Right lobe of liver (tissue), 6 donors: ENCODE measurements around the gene ECE1. TPM values are rescaled to one million over a fixed set of nuclear protein-coding genes. Genes with fewer than 3 reads are reported as not detected.

Experiments
- ATAC-seq, 4 donors: fragments of 200-7000 bp; cut with Tn5 transposase; one replicate each; pipeline ENCODE4 v1.9.1; 2020; ENCODE audit warnings: mild to moderate bottlenecking in 4 of 4, moderate library complexity in 4 of 4
- DNase-seq, 3 donors: peaks; one replicate each; pipeline ENCODE4 v3.0.0-alpha.2; 2020
- H3K27ac ChIP-seq, 3 donors: fragments of 200-600 bp; one replicate each; pipeline ENCODE4 v1.8.0; 2022
- H3K27me3 ChIP-seq, 2 donors: fragments of 200-600 bp; one replicate each; pipeline ENCODE4 v1.8.0; 2022
- H3K36me3 ChIP-seq, 4 donors: fragments of 200-600 bp; sonication (generic) in 1 of 4; one replicate each; pipeline versions ENCODE4 v1.5.1 to v1.8.0; 2017 to 2022; ENCODE audit warnings: control low read depth in 1 of 4
- H3K4me1 ChIP-seq, 4 donors: fragments of 200-600 bp; sonication (generic) in 1 of 4; one replicate each; pipeline versions ENCODE4 v1.5.1 to v1.8.0; 2017 to 2022; ENCODE audit warnings: control low read depth in 1 of 4
- H3K4me3 ChIP-seq, 3 donors: fragments of 200-600 bp; one replicate each; pipeline ENCODE4 v1.8.0; 2022
- H3K9me3 ChIP-seq, 4 donors: fragments of 200-600 bp; sonication (generic) in 1 of 4; one replicate each; pipeline versions ENCODE4 v1.5.1 to v1.8.0; 2017 to 2022; ENCODE audit warnings: control low read depth in 1 of 4
- CTCF ChIP-seq, 4 donors: fragments of 200-600 bp in 3 of 4; fragments of 450-650 bp in 1 of 4; IDR thresholded peaks; one replicate each; pipeline versions ENCODE4 v1.5.1 to v1.8.0; 2016 to 2022; ENCODE audit warnings: antibody characterized with exemption in 4 of 4, mild to moderate bottlenecking in 2 of 4
- POLR2A ChIP-seq: fragments of 450-650 bp; IDR thresholded peaks from one replicate; pipeline ENCODE4 v1.6.1; 2017; ENCODE audit warnings: antibody characterized with exemption, mild to moderate bottlenecking
- WGBS: methylation state at CpG from one replicate; pipeline ENCODE4 v1.1.6; 2018; ENCODE audit warnings: low coverage, low lambda C conversion rate; ENCODE audit not compliant: insufficient coverage; ENCODE audit errors: missing lambda C conversion rate; 5-methylcytosine and 5-hydroxymethylcytosine counted together
- intact Hi-C, 2 donors: fragments of 100-400 bp; cut with DNase I; formaldehyde crosslinking; loops; one replicate each; pipeline versions ENCODE4 v1.11.2 to v1.14.1; 2022
- total RNA-seq, 6 experiments: library from RNA; depleted of rRNA in 2 of 6; stranded (reverse); fragments of >200 nt in 2 of 6; fragmentation: NEBNext Ultra II Directional in 3 of 6; extraction: Animal tissue kit (Norgen Biotek cat#: 25700) in 3 of 6; gene quantifications; one replicate each; pipeline versions ENCODE4 v1.1.0 to v1.2.4, GENCODE V29; 2016 to 2023
- donor health status: DM: no; HTN: yes; CAD: no.
- donor health status: DM: no; HTN: no; CAD: no.
- donor health status: DM: no; HTN: no; CAD: no.
- donor health status: DM: no; HTN: yes; CAD: no.
- donor health status: DM: no; HTN: yes; CAD: no.

ECE1 gene
- total RNA-seq, 6 experiments from 2014 or later: 39.7 to 61.3 (median 43.8) TPM

GRCh38 chr1:21317035-21317689 is 26.9 kb upstream of the ECE1 start:
- WGBS: 78% methylated on average over 6 of the region's 16 CpGs
- TF ChIP-seq POLR2A: no peak
- TF ChIP-seq CTCF (IDR thresholded peaks at IDR 0.05): no peak
- intact Hi-C loops: no loop called here
- Histone ChIP-seq H3K27ac (peak overlapping the region; percentile 26 to 54 (median 51)), H3K4me1 (peaks cover 0 to 22% (median 0%) of the 10 kb centered on the region in 4 donors), H3K36me3 (no peaks in the 10 kb centered on the region), H3K9me3 (no peaks in the 10 kb centered on the region), H3K27me3 (no peaks in the 10 kb centered on the region), H3K4me3 (no peak overlapping the region)
- peak; percentile 70 to 83 (median 78) for DNase-seq
- ATAC-seq: peak; percentile 62 to 85 (median 78)

GRCh38 chr1:21314743-21315396 is 24.6 kb upstream of the ECE1 start:
- DNase-seq (no peak), ATAC-seq (no peak)
- Histone ChIP-seq H3K27me3 (no peaks in the 10 kb centered on the region), H3K4me1 (peaks cover 0 to 22% (median 0%) of the 10 kb centered on the region in 4 donors), H3K27ac (no peak overlapping the region), H3K4me3 (no peak overlapping the region), H3K9me3 (no peaks in the 10 kb centered on the region), H3K36me3 (no peaks in the 10 kb centered on the region)
- TF ChIP-seq CTCF (IDR thresholded peaks at IDR 0.05) (no peak), POLR2A (no peak)
- intact Hi-C loops: no loop called here
- WGBS: 46% methylated on average over 1 of the region's 2 CpGs

GRCh38 chr1:21313886-21314721 is 23.8 kb upstream of the ECE1 start:
- Histone ChIP-seq H3K9me3 (no peaks in the 10 kb centered on the region), H3K4me1 (peaks cover 0 to 23% (median 2%) of the 10 kb centered on the region in 4 donors), H3K36me3 (no peaks in the 10 kb centered on the region), H3K27ac (no peak overlapping the region), H3K27me3 (no peaks in the 10 kb centered on the region), H3K4me3 (no peak overlapping the region)
- WGBS: 64% methylated on average over 17 of the region's 19 CpGs
- TF ChIP-seq POLR2A (no peak), CTCF (IDR thresholded peaks at IDR 0.05) (no peak)
- ATAC-seq (peak in 1 of 4 donors; percentile 25), DNase-seq (no peak)
- intact Hi-C loops: no loop called here

- intact Hi-C loops: no loop called here
- TF ChIP-seq CTCF (IDR thresholded peaks at IDR 0.05): no peak
- no peak for TF ChIP-seq POLR2A
- ATAC-seq (no peak), DNase-seq (no peak)
- H3K27ac ChIP-seq: no peak overlapping the region
- H3K9me3 ChIP-seq: no peaks in the 10 kb centered on the region
- 100% methylated on average over 2 of the region's 6 CpGs for WGBS
- H3K4me3 ChIP-seq: no peak overlapping the region
- peaks cover 0 to 31% (median 3%) of the 10 kb centered on the region in 4 donors for H3K4me1 ChIP-seq
- no peaks in the 10 kb centered on the region for H3K36me3 ChIP-seq
- H3K27me3 ChIP-seq: no peaks in the 10 kb centered on the region
These were observed 23.1 kb upstream of the ECE1 start for GRCh38 chr1:21313203-21313885.
